GM10248 (cell line): Measurements from ENCODE around the gene ENO2.
"Not testable (repeated sequence)": the region's sequence is repeated elsewhere in the genome, so short reads cannot be mapped to it uniquely, and the experiment has no call there.

Experiments
- CTCF ChIA-PET: fragments of 300-600 bp; sonication (Branson Sonifier 250); formaldehyde crosslinking; extraction: SDS; loops from one replicate; lab custom pipeline; 2021; ENCODE audit warnings: antibody characterized with exemption; lab: Yijun Ruan, JAX
- POLR2A ChIA-PET: fragments of 350-650 bp; sonication (Branson Sonifier 250); formaldehyde crosslinking; extraction: SDS; loops from one replicate; lab custom pipeline; 2020; ENCODE audit warnings: antibody characterized with exemption; lab: Yijun Ruan, JAX
- DNase-seq: peaks from one replicate; pipeline ENCODE4 v3.0.0; 2012; ENCODE audit errors: extremely low spot score
- CTCF ChIP-seq: IDR thresholded peaks from 2 replicates; pipeline ENCODE4 v1.5.1; 2012; ENCODE audit warnings: mild to moderate bottlenecking, low read depth; ENCODE audit errors: extremely low read depth, missing control alignments, control extremely low read depth

Gene ENO2

GRCh38 chr12:6868211-6869048, 46.0 kb upstream of the ENO2 start:
- TF ChIP-seq CTCF, result no peak
- ChIA-PET CTCF (interaction anchor here (0.9 to 11.3 kb wide), 24 partner anchors 9 to 240 kb away, joined by 3 to 130 read pairs (median 8); partner anchors contain the start of genes C1RL, CDCA3, MLF2 and USP5), POLR2A (interaction anchor here (0.6 to 3.0 kb wide), 19 partner anchors 12 to 247 kb away, joined by 3 to 89 read pairs (median 7); partner anchors contain the start of genes C12orf57, CDCA3, COPS7A and ENO2)
- no peak for DNase-seq

- CTCF ChIA-PET, result interaction anchor here (0.6 to 11.3 kb wide), 36 partner anchors 8 to 329 kb away, joined by 3 to 130 read pairs (median 4); partner anchors contain the start of genes C1RL, CDCA3, COPS7A and LRRC23
- DNase-seq, result peak; percentile 72
- POLR2A ChIA-PET, result interaction anchor here (0.5 to 4.8 kb wide), 9 partner anchors 17 to 693 kb away, joined by 3 to 89 read pairs (median 7); partner anchors contain the start of genes C12orf57, CDCA3 and USP5
- peak; percentile 82 for TF ChIP-seq CTCF
These were observed 45.0 kb upstream of the ENO2 start for GRCh38 chr12:6869049-6870021.

- ChIA-PET POLR2A (interaction anchor here (4.8 kb wide), 1 partner anchor 18 kb away, joined by 46 read pairs; the partner anchor contains the start of genes CDCA3 and USP5), CTCF (interaction anchor here (0.6 to 11.3 kb wide), 15 partner anchors 10 to 243 kb away, joined by 3 to 130 read pairs (median 9); partner anchors contain the start of genes CDCA3, COPS7A, LRRC23 and MLF2)
- not testable (repeated sequence) for DNase-seq
These were observed 44.1 kb upstream of the ENO2 start for GRCh38 chr12:6870304-6870703.

GRCh38 chr12:6871052-6871957, 43.1 kb upstream of the ENO2 start:
- CTCF ChIA-PET, result interaction anchor here (1.2 to 11.3 kb wide), 21 partner anchors 11 to 270 kb away, joined by 3 to 130 read pairs (median 10); partner anchors contain the start of genes CDCA3, LRRC23, MLF2 and USP5
- POLR2A ChIA-PET, result interaction anchor here (2.4 to 4.8 kb wide), 3 partner anchors 10 to 73 kb away, joined by 10 to 46 read pairs (median 11); partner anchors contain the start of genes C12orf57, CDCA3, RNU7-1 and USP5
- no peak for TF ChIP-seq CTCF
- DNase-seq, result no peak

- DNase-seq, result peak; percentile 86
- CTCF ChIA-PET, result interaction anchor here (0.6 to 11.3 kb wide), 64 partner anchors 10 to 333 kb away, joined by 3 to 130 read pairs (median 5); partner anchors contain the start of genes C1RL, CDCA3, LRRC23 and MLF2
These were observed 42.0 kb upstream of the ENO2 start for GRCh38 chr12:6872073-6873048.

More at GRCh38 chr12:6872073-6873048, 42.0 kb upstream of the ENO2 start:
- peak; percentile 100 for TF ChIP-seq CTCF
- POLR2A ChIA-PET, result interaction anchor here (0.5 to 4.8 kb wide), 16 partner anchors 9 to 336 kb away, joined by 3 to 46 read pairs (median 3); partner anchors contain the start of genes C12orf57, CDCA3, RNU7-1 and USP5
